HEK293 (cell line): ENCODE measurements around the gene HAO1.

ENCODE experiments used
- CTCF ChIA-PET: fragments of 350-600 bp; formaldehyde crosslinking; extraction: SDS; loops from one replicate; lab custom pipeline; 2021; ENCODE audit warnings: antibody characterized with exemption; lab: Yijun Ruan, JAX
- POLR2A ChIA-PET: fragments of 300-600 bp; formaldehyde crosslinking; extraction: SDS; loops from one replicate; lab custom pipeline; 2020; ENCODE audit warnings: antibody characterized with exemption, inconsistent platforms; lab: Yijun Ruan, JAX
- H3K27ac ChIP-seq: fragments of 200-500 bp; sonication (Bioruptor generic); 2 replicates; pipeline ENCODE4 v1.5.1; 2014; ENCODE audit warnings: low read depth, low read length, control low read depth, inconsistent platforms; ENCODE audit errors: extremely low read depth
- H3K36me3 ChIP-seq, 2 experiments: fragments of 200-500 bp in 1 of 2; sonication (Bioruptor generic) in 1 of 2; 1 replicate in 1 of 2; 2 replicates in 1 of 2; pipeline ENCODE4 v1.5.1; 2014 to 2017; ENCODE audit warnings: inconsistent platforms in 2 of 2, low read length in 2 of 2; ENCODE audit not compliant: control insufficient read depth in 2 of 2, insufficient read depth in 1 of 2
- H3K4me1 ChIP-seq: fragments of 200-500 bp; sonication (Bioruptor generic); 2 replicates; pipeline ENCODE4 v1.5.1; 2014; ENCODE audit warnings: mild to moderate bottlenecking, low read length, inconsistent platforms; ENCODE audit not compliant: control insufficient read depth, insufficient read depth
- H3K4me3 ChIP-seq: 2 replicates; pipeline ENCODE4 v1.5.1; 2011; ENCODE audit warnings: low read depth, mild to moderate bottlenecking, control low read depth, low read length, moderate library complexity
- H3K9me3 ChIP-seq: fragments of 200-500 bp; sonication (Bioruptor generic); 2 replicates; pipeline ENCODE4 v1.5.1; 2014; ENCODE audit warnings: low read depth, low read length, inconsistent platforms; ENCODE audit not compliant: control insufficient read depth, insufficient read depth
- KLF10 ChIP-seq: fragments of 450-650 bp; IDR thresholded peaks from 2 replicates; pipeline ENCODE4 v1.5.1; 2018; ENCODE audit warnings: missing biosample characterization, mild to moderate bottlenecking, missing genetic modification characterization
- TCF7L2 ChIP-seq: IDR thresholded peaks from 2 replicates; pipeline ENCODE4 v1.6.1; 2011; ENCODE audit warnings: low read depth, mild to moderate bottlenecking, inconsistent platforms, low read length, moderate library complexity, borderline replicate concordance
- ZNF19 ChIP-seq: fragments of 450-650 bp; formaldehyde crosslinking; IDR thresholded peaks from 2 replicates; pipeline ENCODE4; 2016; ENCODE audit warnings: missing biosample characterization, missing genetic modification characterization, low read depth
- ZNF214 ChIP-seq: fragments of 450-650 bp; formaldehyde crosslinking; IDR thresholded peaks from 2 replicates; pipeline ENCODE4 v1.5.1; 2017; ENCODE audit warnings: missing biosample characterization, mild to moderate bottlenecking, missing genetic modification characterization, borderline replicate concordance
- ZNF24 ChIP-seq: fragments of 450-650 bp; formaldehyde crosslinking; IDR thresholded peaks from 2 replicates; pipeline ENCODE4 v1.5.1; 2016; ENCODE audit warnings: missing biosample characterization, missing genetic modification characterization
- ZNF311 ChIP-seq: fragments of 450-650 bp; formaldehyde crosslinking; IDR thresholded peaks from 2 replicates; pipeline ENCODE4 v1.5.1; 2017; ENCODE audit warnings: missing biosample characterization, missing genetic modification characterization, borderline replicate concordance
- ZNF354C ChIP-seq: fragments of 450-650 bp; formaldehyde crosslinking; IDR thresholded peaks from 2 replicates; pipeline ENCODE4 v1.5.1; 2016; ENCODE audit warnings: missing biosample characterization, missing genetic modification characterization, low read depth, borderline replicate concordance
- ZNF416 ChIP-seq: fragments of 450-650 bp; formaldehyde crosslinking; IDR thresholded peaks from 2 replicates; pipeline ENCODE4 v1.5.1; 2016; ENCODE audit warnings: missing biosample characterization, missing genetic modification characterization
- ZNF530 ChIP-seq: fragments of 450-650 bp; formaldehyde crosslinking; IDR thresholded peaks from 2 replicates; pipeline ENCODE4 v1.5.1; 2016; ENCODE audit warnings: low read depth, missing biosample characterization, missing genetic modification characterization
- ZNF548 ChIP-seq: fragments of 450-650 bp; formaldehyde crosslinking; IDR thresholded peaks from 2 replicates; pipeline ENCODE4 v1.5.1; 2016; ENCODE audit warnings: missing biosample characterization, missing genetic modification characterization
- ZNF571 ChIP-seq: fragments of 450-650 bp; formaldehyde crosslinking; IDR thresholded peaks from 2 replicates; pipeline ENCODE4 v1.5.0; 2017; ENCODE audit warnings: missing biosample characterization, missing genetic modification characterization
- ZNF600 ChIP-seq: fragments of 450-650 bp; formaldehyde crosslinking; IDR thresholded peaks from 2 replicates; pipeline ENCODE4 v1.5.1; 2016; ENCODE audit warnings: missing biosample characterization, missing genetic modification characterization
- ZNF621 ChIP-seq: fragments of 450-650 bp; formaldehyde crosslinking; IDR thresholded peaks from 2 replicates; pipeline ENCODE4 v1.5.1; 2017; ENCODE audit warnings: missing biosample characterization, missing genetic modification characterization
- ZNF658 ChIP-seq: fragments of 450-650 bp; formaldehyde crosslinking; IDR thresholded peaks from 2 replicates; pipeline ENCODE4; 2016; ENCODE audit warnings: missing biosample characterization, missing genetic modification characterization
- ZNF76 ChIP-seq: fragments of 450-650 bp; formaldehyde crosslinking; IDR thresholded peaks from 2 replicates; pipeline ENCODE4; 2016; ENCODE audit warnings: low read depth, missing biosample characterization, missing genetic modification characterization, borderline replicate concordance
- ZNF792 ChIP-seq: fragments of 450-650 bp; formaldehyde crosslinking; IDR thresholded peaks from 2 replicates; pipeline ENCODE4 v1.5.1; 2016; ENCODE audit warnings: missing biosample characterization, missing genetic modification characterization
- TF ChIP-seq, protein P1 (sequence below): fragments of 450-650 bp; formaldehyde crosslinking; IDR thresholded peaks from 2 replicates; pipeline ENCODE4 v1.5.1; 2016; ENCODE audit warnings: missing biosample characterization, missing genetic modification characterization
- TF ChIP-seq, protein P2 (sequence below): fragments of 450-650 bp; formaldehyde crosslinking; IDR thresholded peaks from 2 replicates; pipeline ENCODE4 v1.5.1; 2016; ENCODE audit warnings: missing biosample characterization, missing genetic modification characterization, borderline replicate concordance

The HAO1 gene

DNA sequence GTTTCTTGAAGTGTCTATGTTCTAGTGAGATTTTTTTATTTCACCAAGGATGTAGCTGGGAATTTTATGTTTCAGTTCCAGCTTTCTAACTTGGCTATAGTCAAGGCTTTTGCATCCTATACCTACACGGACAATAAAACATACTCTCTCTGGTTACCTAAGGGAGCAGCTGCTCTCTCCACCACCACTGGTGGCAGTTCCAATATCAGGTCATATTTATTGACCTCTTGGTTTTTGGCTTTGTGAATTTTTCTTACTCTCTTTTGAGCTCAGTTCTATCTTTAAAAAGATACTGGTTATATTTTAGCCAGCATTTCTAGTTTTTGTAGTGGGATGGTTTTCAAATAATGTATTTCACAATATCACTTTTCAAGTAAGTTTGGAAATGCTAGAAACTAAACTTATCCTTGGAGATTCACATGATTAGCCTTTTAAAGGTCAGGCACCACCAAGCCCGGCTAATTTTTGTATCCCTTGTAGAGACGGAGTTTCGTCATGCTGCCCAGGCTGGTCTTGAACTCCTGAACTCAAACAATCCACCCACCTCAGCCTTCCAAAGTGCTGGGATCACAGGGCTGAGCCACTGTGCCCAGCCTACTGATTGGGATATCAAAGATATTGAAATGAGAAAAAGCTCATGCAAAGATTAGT is 34.7 kb upstream of the HAO1 start:
- no peaks in the 10 kb centered on the region for H3K9me3 ChIP-seq
- TF ChIP-seq TCF7L2 (no peak), ZNF19 (tag by site-specific recombination) (no peak), ZNF600 (tag by site-specific recombination) (no peak), ZNF76 (tag by site-specific recombination) (no peak), ZNF416 (tag by site-specific recombination) (no peak), ZNF214 (tag by site-specific recombination) (no peak), ZNF24 (tag by site-specific recombination) (no peak), ZNF621 (no peak), KLF10 (tag by site-specific recombination) (no peak), ZNF354C (tag by site-specific recombination) (no peak), ZNF548 (tag by site-specific recombination) (no peak), ZNF792 (tag by site-specific recombination) (no peak), ZNF311 (tag by site-specific recombination) (no peak), ZNF658 (tag by site-specific recombination) (no peak), ZNF571 (tag by site-specific recombination) (no peak), ZNF530 (tag by site-specific recombination) (no peak)
- TF ChIP-seq, protein P1, sequence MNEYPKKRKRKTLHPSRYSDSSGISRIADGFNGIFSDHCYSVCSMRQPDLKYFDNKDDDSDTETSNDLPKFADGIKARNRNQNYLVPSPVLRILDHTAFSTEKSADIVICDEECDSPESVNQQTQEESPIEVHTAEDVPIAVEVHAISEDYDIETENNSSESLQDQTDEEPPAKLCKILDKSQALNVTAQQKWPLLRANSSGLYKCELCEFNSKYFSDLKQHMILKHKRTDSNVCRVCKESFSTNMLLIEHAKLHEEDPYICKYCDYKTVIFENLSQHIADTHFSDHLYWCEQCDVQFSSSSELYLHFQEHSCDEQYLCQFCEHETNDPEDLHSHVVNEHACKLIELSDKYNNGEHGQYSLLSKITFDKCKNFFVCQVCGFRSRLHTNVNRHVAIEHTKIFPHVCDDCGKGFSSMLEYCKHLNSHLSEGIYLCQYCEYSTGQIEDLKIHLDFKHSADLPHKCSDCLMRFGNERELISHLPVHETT (tag by site-specific recombination): no peak
- TF ChIP-seq, protein P2, sequence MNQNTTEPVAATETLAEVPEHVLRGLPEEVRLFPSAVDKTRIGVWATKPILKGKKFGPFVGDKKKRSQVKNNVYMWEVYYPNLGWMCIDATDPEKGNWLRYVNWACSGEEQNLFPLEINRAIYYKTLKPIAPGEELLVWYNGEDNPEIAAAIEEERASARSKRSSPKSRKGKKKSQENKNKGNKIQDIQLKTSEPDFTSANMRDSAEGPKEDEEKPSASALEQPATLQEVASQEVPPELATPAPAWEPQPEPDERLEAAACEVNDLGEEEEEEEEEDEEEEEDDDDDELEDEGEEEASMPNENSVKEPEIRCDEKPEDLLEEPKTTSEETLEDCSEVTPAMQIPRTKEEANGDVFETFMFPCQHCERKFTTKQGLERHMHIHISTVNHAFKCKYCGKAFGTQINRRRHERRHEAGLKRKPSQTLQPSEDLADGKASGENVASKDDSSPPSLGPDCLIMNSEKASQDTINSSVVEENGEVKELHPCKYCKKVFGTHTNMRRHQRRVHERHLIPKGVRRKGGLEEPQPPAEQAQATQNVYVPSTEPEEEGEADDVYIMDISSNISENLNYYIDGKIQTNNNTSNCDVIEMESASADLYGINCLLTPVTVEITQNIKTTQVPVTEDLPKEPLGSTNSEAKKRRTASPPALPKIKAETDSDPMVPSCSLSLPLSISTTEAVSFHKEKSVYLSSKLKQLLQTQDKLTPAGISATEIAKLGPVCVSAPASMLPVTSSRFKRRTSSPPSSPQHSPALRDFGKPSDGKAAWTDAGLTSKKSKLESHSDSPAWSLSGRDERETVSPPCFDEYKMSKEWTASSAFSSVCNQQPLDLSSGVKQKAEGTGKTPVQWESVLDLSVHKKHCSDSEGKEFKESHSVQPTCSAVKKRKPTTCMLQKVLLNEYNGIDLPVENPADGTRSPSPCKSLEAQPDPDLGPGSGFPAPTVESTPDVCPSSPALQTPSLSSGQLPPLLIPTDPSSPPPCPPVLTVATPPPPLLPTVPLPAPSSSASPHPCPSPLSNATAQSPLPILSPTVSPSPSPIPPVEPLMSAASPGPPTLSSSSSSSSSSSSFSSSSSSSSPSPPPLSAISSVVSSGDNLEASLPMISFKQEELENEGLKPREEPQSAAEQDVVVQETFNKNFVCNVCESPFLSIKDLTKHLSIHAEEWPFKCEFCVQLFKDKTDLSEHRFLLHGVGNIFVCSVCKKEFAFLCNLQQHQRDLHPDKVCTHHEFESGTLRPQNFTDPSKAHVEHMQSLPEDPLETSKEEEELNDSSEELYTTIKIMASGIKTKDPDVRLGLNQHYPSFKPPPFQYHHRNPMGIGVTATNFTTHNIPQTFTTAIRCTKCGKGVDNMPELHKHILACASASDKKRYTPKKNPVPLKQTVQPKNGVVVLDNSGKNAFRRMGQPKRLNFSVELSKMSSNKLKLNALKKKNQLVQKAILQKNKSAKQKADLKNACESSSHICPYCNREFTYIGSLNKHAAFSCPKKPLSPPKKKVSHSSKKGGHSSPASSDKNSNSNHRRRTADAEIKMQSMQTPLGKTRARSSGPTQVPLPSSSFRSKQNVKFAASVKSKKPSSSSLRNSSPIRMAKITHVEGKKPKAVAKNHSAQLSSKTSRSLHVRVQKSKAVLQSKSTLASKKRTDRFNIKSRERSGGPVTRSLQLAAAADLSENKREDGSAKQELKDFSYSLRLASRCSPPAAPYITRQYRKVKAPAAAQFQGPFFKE (tag by site-specific recombination): no peak
- CTCF ChIA-PET: interaction anchor here (0.6 to 2.1 kb wide), 3 partner anchors 50 to 779 kb away, joined by 3 to 6 read pairs (median 3); no protein-coding TSS in a partner anchor
- H3K36me3 ChIP-seq: no peaks in the 10 kb centered on the region; a peak in 1 of 3 replicates
- POLR2A ChIA-PET: no interaction called here
- H3K27ac ChIP-seq: no peak overlapping the region
- no peaks in the 10 kb centered on the region for H3K4me1 ChIP-seq
- H3K4me3 ChIP-seq: no peak overlapping the region
